Cardiac muscle cell (in vitro differentiated cells and primary cell): Measurements from ENCODE around the gene ATP6V1A. TPM values are rescaled to one million over a fixed set of nuclear protein-coding genes. Genes with fewer than 3 reads are reported as not detected.

Experiments
- DNase-seq, 2 donors: peaks; one replicate each; pipeline versions ENCODE4 v3.0.0 to v3.0.0-alpha.2; 2010 to 2017; ENCODE audit warnings: low read depth in 1 of 2, low spot score in 1 of 2
- H3K27ac ChIP-seq: fragments of 200-600 bp; sonication (generic); 2 replicates; pipeline ENCODE4 v1.5.1; 2016
- H3K27me3 ChIP-seq: fragments of 200-600 bp; sonication (generic); 2 replicates; pipeline ENCODE4 v1.6.0; 2016; ENCODE audit warnings: control low read depth
- H3K36me3 ChIP-seq: fragments of 200-600 bp; sonication (generic); 2 replicates; pipeline ENCODE4 v1.5.1; 2016; ENCODE audit warnings: control low read depth
- H3K4me1 ChIP-seq: fragments of 200-600 bp; sonication (generic); 2 replicates; pipeline ENCODE4 v1.8.1; 2017; ENCODE audit warnings: low read depth, mild to moderate bottlenecking, mixed run types
- H3K4me3 ChIP-seq: fragments of 200-600 bp; sonication (generic); 2 replicates; pipeline ENCODE4 v1.5.1; 2016; ENCODE audit warnings: mild to moderate bottlenecking
- H3K9me3 ChIP-seq: fragments of 200-600 bp; sonication (generic); 2 replicates; pipeline ENCODE4 v1.5.1; 2017; ENCODE audit warnings: low read depth, mild to moderate bottlenecking, control low read depth
- CTCF ChIP-seq: IDR thresholded peaks from 2 replicates; pipeline ENCODE4 v1.5.1; 2012; ENCODE audit warnings: low read depth, mild to moderate bottlenecking, low read length
- polyA plus RNA-seq: library from polyadenylated mRNA; unstranded; fragments of >200 nt; fragmentation: Nextera tagmentation; extraction: Ambion mirVana; gene quantifications from 2 replicates; pipeline ENCODE4 v1.2.1, GENCODE V29; 2016
- total RNA-seq: library from RNA; depleted of rRNA; stranded (reverse); fragments of >200 nt; gene quantifications from 2 replicates; pipeline ENCODE4 v1.2.3, GENCODE V29; 2016

Gene ATP6V1A
- total and polyA plus RNA-seq, 2 experiments from 2014 or later = 27.6 to 41.3 TPM

GRCh38 chr3:113783463-113783862 lies 36.6 kb downstream of the ATP6V1A start:
- Histone ChIP-seq H3K9me3 (no peaks in the 10 kb centered on the region), H3K4me1 (no peaks in the 10 kb centered on the region), H3K4me3 (no peak overlapping the region), H3K27ac (no peak overlapping the region), H3K36me3 (peaks cover 35% of the 10 kb centered on the region), H3K27me3 (no peaks in the 10 kb centered on the region)
- no peak for TF ChIP-seq CTCF
- peak in 1 of 2 donors; percentile 97 for DNase-seq

- Histone ChIP-seq H3K9me3 (no peaks in the 10 kb centered on the region), H3K27me3 (no peaks in the 10 kb centered on the region), H3K4me3 (no peak overlapping the region), H3K36me3 (peaks cover 39% of the 10 kb centered on the region), H3K27ac (no peak overlapping the region), H3K4me1 (no peaks in the 10 kb centered on the region)
- TF ChIP-seq CTCF = no peak
- peak in 1 of 2 donors; percentile 64 for DNase-seq
These were observed 37.1 kb downstream of the ATP6V1A start for GRCh38 chr3:113783980-113784379.

- DNase-seq = no peak
- Histone ChIP-seq H3K4me1 (no peaks in the 10 kb centered on the region), H3K27me3 (no peaks in the 10 kb centered on the region), H3K36me3 (peaks cover 58% of the 10 kb centered on the region), H3K4me3 (no peak overlapping the region), H3K27ac (no peak overlapping the region), H3K9me3 (no peaks in the 10 kb centered on the region)
- TF ChIP-seq CTCF = no peak
These were observed 44.5 kb downstream of the ATP6V1A start for GRCh38 chr3:113791381-113791780.

- H3K27me3 ChIP-seq = no peaks in the 10 kb centered on the region
- H3K36me3 ChIP-seq = peaks cover 59% of the 10 kb centered on the region
- TF ChIP-seq CTCF = no peak
- no peak for DNase-seq
- no peak overlapping the region for H3K27ac ChIP-seq
- no peaks in the 10 kb centered on the region for H3K4me1 ChIP-seq
- H3K4me3 ChIP-seq = no peak overlapping the region
- H3K9me3 ChIP-seq = no peaks in the 10 kb centered on the region
These were observed 47.7 kb downstream of the ATP6V1A start for GRCh38 chr3:113794526-113794925.

- no peak overlapping the region for H3K4me3 ChIP-seq
- H3K27me3 ChIP-seq = no peaks in the 10 kb centered on the region
- H3K9me3 ChIP-seq = no peaks in the 10 kb centered on the region
- TF ChIP-seq CTCF = no peak
- no peaks in the 10 kb centered on the region for H3K4me1 ChIP-seq
- peaks cover 59% of the 10 kb centered on the region for H3K36me3 ChIP-seq
- no peak overlapping the region for H3K27ac ChIP-seq
- DNase-seq = no peak
These were observed 48.9 kb downstream of the ATP6V1A start for GRCh38 chr3:113795693-113796092.
